Endodermal cell (in vitro differentiated cells): ENCODE results near the gene RHEB. TPM values are rescaled to one million over a fixed set of nuclear protein-coding genes. Genes with fewer than 3 reads are reported as not detected.
A peak's percentile ranks its signal among the peaks of the same experiment; 100 is the strongest.

Experiments
- DNase-seq: peaks from one replicate; pipeline ENCODE4 v3.0.0-alpha.2; 2017
- H3K27ac ChIP-seq: 2 replicates; pipeline ENCODE4 v1.5.1; 2013; ENCODE audit warnings: mild to moderate bottlenecking, low read depth, low read length, moderate library complexity
- H3K27me3 ChIP-seq: 2 replicates; pipeline ENCODE4 v1.6.1; 2013; ENCODE audit warnings: mild to moderate bottlenecking, low read length, moderate library complexity; ENCODE audit not compliant: insufficient read depth, control insufficient read depth, poor library complexity, severe bottlenecking
- H3K36me3 ChIP-seq: 2 replicates; pipeline ENCODE4 v1.7.0; 2013; ENCODE audit warnings: mild to moderate bottlenecking, low read length, moderate library complexity; ENCODE audit not compliant: control insufficient read depth, insufficient read depth
- H3K4me1 ChIP-seq: one replicate; pipeline ENCODE4 v1.7.0; 2013; ENCODE audit warnings: low read length; ENCODE audit not compliant: control insufficient read depth, insufficient read depth
- H3K4me3 ChIP-seq: 2 replicates; pipeline ENCODE4 v1.5.1; 2013; ENCODE audit warnings: mild to moderate bottlenecking, low read length, moderate library complexity
- H3K9ac ChIP-seq: 2 replicates; pipeline ENCODE4 v1.6.1; 2013; ENCODE audit warnings: mild to moderate bottlenecking, low read length, moderate library complexity; ENCODE audit not compliant: poor library complexity, severe bottlenecking; ENCODE audit errors: extremely low read depth
- H3K9me3 ChIP-seq: 2 replicates; pipeline ENCODE4 v1.6.1; 2013; ENCODE audit warnings: mild to moderate bottlenecking, low read length, moderate library complexity; ENCODE audit not compliant: control insufficient read depth
- H3K27ac Mint-ChIP-seq: 2 replicates; pipeline ENCODE4 v1.8.0; 2020; ENCODE audit warnings: mixed read lengths
- H3K27me3 Mint-ChIP-seq: 2 replicates; pipeline ENCODE4 v1.8.0; 2021; ENCODE audit warnings: mild to moderate bottlenecking, mixed read lengths; ENCODE audit not compliant: insufficient read depth
- H3K36me3 Mint-ChIP-seq: 2 replicates; pipeline ENCODE4 v1.8.0; 2020; ENCODE audit warnings: low read depth, mixed read lengths
- H3K4me1 Mint-ChIP-seq: 2 replicates; pipeline ENCODE4 v1.8.0; 2020; ENCODE audit warnings: mixed read lengths
- H3K4me3 Mint-ChIP-seq: 2 replicates; pipeline ENCODE4 v1.8.0; 2020; ENCODE audit warnings: mild to moderate bottlenecking, moderate library complexity, mixed read lengths
- H3K9me3 Mint-ChIP-seq: 2 replicates; pipeline ENCODE4 v1.8.0; 2020; ENCODE audit warnings: mild to moderate bottlenecking, mixed read lengths
- CTCF ChIP-seq: fragments of 200-600 bp; sonication (generic); conservative IDR thresholded peaks from 2 replicates; pipeline ENCODE4 v1.5.0; 2021; ENCODE audit warnings: antibody characterized with exemption, mild to moderate bottlenecking
- WGBS, 2 experiments: methylation state at CpG; one replicate each; pipeline versions ENCODE4 v1.1.5 to v1.1.7; 2013; ENCODE audit warnings: missing lambda C conversion rate in 2 of 2, mixed read lengths in 1 of 2; ENCODE audit not compliant: insufficient coverage in 1 of 2, insufficient read length in 1 of 2; 5-methylcytosine and 5-hydroxymethylcytosine counted together
- total RNA-seq, 2 donors: library from RNA; stranded (reverse); fragmentation: NEBNext Ultra II Directional in 1 of 2; extraction: Animal tissue kit (Norgen Biotek cat#: 25700) in 1 of 2; gene quantifications; 2 replicates in 1 of 2; 3 replicates in 1 of 2; pipeline ENCODE4 v1.2.1, GENCODE V29; 2021

RHEB gene
- total RNA-seq, 2 donors from 2014 or later: 108 to 113 TPM

- Histone ChIP-seq H3K36me3 (peaks cover 5% of the 10 kb centered on the region), H3K9ac (no peak overlapping the region), H3K4me1 (no peaks in the 10 kb centered on the region), H3K27me3 (no peaks in the 10 kb centered on the region), H3K9me3 (no peaks in the 10 kb centered on the region), H3K27ac (no peak overlapping the region), H3K4me3 (no peak overlapping the region)
- no peak for TF ChIP-seq CTCF
- H3K4me3 Mint-ChIP-seq: no peak overlapping the region
- H3K36me3 Mint-ChIP-seq: peaks cover 2% of the 10 kb centered on the region
- no peak for DNase-seq
- H3K4me1 Mint-ChIP-seq: peaks cover 26% of the 10 kb centered on the region
- H3K9me3 Mint-ChIP-seq: no peaks in the 10 kb centered on the region
- H3K27me3 Mint-ChIP-seq: no peaks in the 10 kb centered on the region
- no peak overlapping the region for H3K27ac Mint-ChIP-seq
- 92 to 95% methylated on average over 6 of the region's 6 CpGs for WGBS, 2 experiments
These were observed 10.7 kb downstream of the RHEB start for GRCh38 chr7:151508991-151509390.

- no peaks in the 10 kb centered on the region for H3K9me3 Mint-ChIP-seq
- H3K4me3 Mint-ChIP-seq: no peak overlapping the region
- no peaks in the 10 kb centered on the region for H3K4me1 ChIP-seq
- no peaks in the 10 kb centered on the region for H3K27me3 Mint-ChIP-seq
- no peak for TF ChIP-seq CTCF
- H3K36me3 Mint-ChIP-seq: peaks cover 2% of the 10 kb centered on the region
- H3K9ac ChIP-seq: no peak overlapping the region
- H3K9me3 ChIP-seq: no peaks in the 10 kb centered on the region
- peaks cover 31% of the 10 kb centered on the region for H3K4me1 Mint-ChIP-seq
- 78% methylated on average over 1 of the region's 2 CpGs; no CpG with 5 or more reads in 1 of the 2 experiments for WGBS, 2 experiments
- H3K27ac ChIP-seq: no peak overlapping the region
- H3K4me3 ChIP-seq: no peak overlapping the region
- H3K27me3 ChIP-seq: no peaks in the 10 kb centered on the region
- no peak for DNase-seq
- no peaks in the 10 kb centered on the region for H3K36me3 ChIP-seq
- no peak overlapping the region for H3K27ac Mint-ChIP-seq
These were observed 11.9 kb downstream of the RHEB start for GRCh38 chr7:151507806-151508205.

GRCh38 chr7:151506901-151507382 lies 12.8 kb downstream of the RHEB start:
- 74 to 78% methylated on average over 2 to 4 of the region's 5 CpGs for WGBS, 2 experiments
- H3K27me3 Mint-ChIP-seq: no peaks in the 10 kb centered on the region
- Histone ChIP-seq H3K9ac (no peak overlapping the region), H3K4me3 (no peak overlapping the region), H3K4me1 (no peaks in the 10 kb centered on the region), H3K36me3 (no peaks in the 10 kb centered on the region), H3K27ac (no peak overlapping the region), H3K9me3 (no peaks in the 10 kb centered on the region), H3K27me3 (no peaks in the 10 kb centered on the region)
- peaks cover 31% of the 10 kb centered on the region for H3K4me1 Mint-ChIP-seq
- no peak for DNase-seq
- no peaks in the 10 kb centered on the region for H3K9me3 Mint-ChIP-seq
- H3K36me3 Mint-ChIP-seq: peaks cover 2% of the 10 kb centered on the region
- no peak overlapping the region for H3K4me3 Mint-ChIP-seq
- peak; percentile 61 for TF ChIP-seq CTCF
- no peak overlapping the region for H3K27ac Mint-ChIP-seq
